HG03442 (cell line): Measurements from ENCODE around the gene GBA2.

ENCODE experiments used
- ATAC-seq: cut with Tn5 transposase; IDR thresholded peaks from one replicate; pipeline ENCODE4 v1.9.1; 2021; ENCODE audit warnings: mild to moderate bottlenecking, moderate library complexity; ENCODE audit not compliant: unreplicated experiment

GBA2 gene

GRCh38 chr9:35695943-35696401 is 53.1 kb downstream of the GBA2 start:
- ATAC-seq, result no peak

GRCh38 chr9:35691757-35692301 is 57.2 kb downstream of the GBA2 start:
- ATAC-seq, result no peak

GRCh38 chr9:35691334-35691650 is 57.7 kb downstream of the GBA2 start:
- no peak for ATAC-seq

- ATAC-seq, result no peak
Measured at GRCh38 chr9:35690614-35691333, 58.3 kb downstream of the GBA2 start.

- ATAC-seq, result no peak
Measured at GRCh38 chr9:35690294-35690613, 58.8 kb downstream of the GBA2 start.

- no peak for ATAC-seq
Measured at GRCh38 chr9:35689542-35690293, 59.3 kb downstream of the GBA2 start, which contains the start of gene TPM2. Gene TPM2 (minus strand): TSS chr9:35689925. CDS start chr9:35689817, 108 bp downstream.

- ATAC-seq, result no peak
Measured at GRCh38 chr9:35688558-35689541, 60.2 kb downstream of the GBA2 start.

GRCh38 chr9:35687972-35688557 is 61.0 kb downstream of the GBA2 start:
- no peak for ATAC-seq

- ATAC-seq, result no peak
Measured at GRCh38 chr9:35687306-35687705, 61.7 kb downstream of the GBA2 start.
